ENCODE results near the gene DNAJA4. TPM values are rescaled to one million over a fixed set of nuclear protein-coding genes. Genes with fewer than 3 reads are reported as not detected.

The DNAJA4 gene
- polyA plus RNA-seq, 4 donors: 21.2 to 26.5 (median 23.7) TPM

Other genes starting within 250 kb of the DNAJA4 start
- 10 to 100 TPM; 29.0 to 32.1 (median 30.5) TPM for gene TBC1D2B, start 186.9 kb upstream of the DNAJA4 start, polyA plus RNA-seq (ENCODE audit: insufficient read length in 4 of 4)
- gene SH2D7, start 172.0 kb upstream of the DNAJA4 start, polyA plus RNA-seq (ENCODE audit: insufficient read length in 4 of 4): under 1 TPM; 0.30 to 0.65 (median 0.50) TPM
- gene CIB2, start 133.1 kb upstream of the DNAJA4 start, polyA plus RNA-seq (ENCODE audit: insufficient read length in 4 of 4): 10 to 100 TPM; 25.7 to 39.1 (median 30.3) TPM
- 10 to 100 TPM; 50.9 to 62.7 (median 53.7) TPM for gene IDH3A, start 115.2 kb upstream of the DNAJA4 start, polyA plus RNA-seq (ENCODE audit: insufficient read length in 4 of 4)
- gene ACSBG1, start 30.0 kb upstream of the DNAJA4 start, polyA plus RNA-seq (ENCODE audit: insufficient read length in 4 of 4): under 1 TPM; 0.55 to 0.96 (median 0.80) TPM
- 100 to 1,000 TPM in 2 of 4 donors, 10 to 100 TPM in 2; 97.3 to 105 (median 99.3) TPM for gene SKIC8, start 35.0 kb downstream of the DNAJA4 start, polyA plus RNA-seq (ENCODE audit: insufficient read length in 4 of 4)
- 10 to 100 TPM; 57.5 to 72.9 (median 60.6) TPM for gene CRABP1, start 75.8 kb downstream of the DNAJA4 start, polyA plus RNA-seq (ENCODE audit: insufficient read length in 4 of 4)
- 10 to 100 TPM; 57.4 to 70.6 (median 67.6) TPM for gene IREB2, start 173.7 kb downstream of the DNAJA4 start, polyA plus RNA-seq (ENCODE audit: insufficient read length in 4 of 4)
- 10 to 100 TPM in 1 of 4 donors, 1 to 10 TPM in 3; 7.0 to 10.3 (median 7.8) TPM for gene HYKK, start 243.0 kb downstream of the DNAJA4 start, polyA plus RNA-seq (ENCODE audit: insufficient read length in 4 of 4)

All from right renal pelvis (tissue), 4 donors.